T1000 (cell line): Measurements from ENCODE around the gene TMEM175.

Experiments used
- DNase-seq: peaks from one replicate; lab custom pipeline; 2025; ENCODE audit warnings: mixed read lengths; lab: John Stamatoyannopoulos, UW

TMEM175 gene

DNA sequence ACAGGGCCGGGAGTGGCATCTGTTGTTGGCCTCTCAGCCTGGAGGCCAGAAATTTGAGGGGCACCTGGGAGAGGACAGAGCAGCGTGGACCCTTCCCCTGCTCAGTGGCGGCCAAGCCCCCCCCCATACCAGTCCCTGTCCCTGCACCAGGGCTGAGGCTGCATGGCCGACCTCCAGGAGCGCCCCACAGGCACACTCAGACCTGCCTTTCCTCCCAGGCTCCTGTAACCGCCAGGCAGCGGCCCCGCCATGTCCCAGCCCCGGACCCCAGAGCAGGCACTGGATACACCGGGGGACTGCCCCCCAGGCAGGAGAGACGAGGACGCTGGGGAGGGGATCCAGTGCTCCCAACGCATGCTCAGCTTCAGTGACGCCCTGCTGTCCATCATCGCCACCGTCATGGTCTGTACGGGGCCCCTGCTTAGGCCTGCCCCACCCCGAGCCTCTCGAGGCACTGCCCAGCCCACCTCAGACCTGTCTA, 15.3 kb downstream of the TMEM175 start:
- DNase-seq: no peak

DNA sequence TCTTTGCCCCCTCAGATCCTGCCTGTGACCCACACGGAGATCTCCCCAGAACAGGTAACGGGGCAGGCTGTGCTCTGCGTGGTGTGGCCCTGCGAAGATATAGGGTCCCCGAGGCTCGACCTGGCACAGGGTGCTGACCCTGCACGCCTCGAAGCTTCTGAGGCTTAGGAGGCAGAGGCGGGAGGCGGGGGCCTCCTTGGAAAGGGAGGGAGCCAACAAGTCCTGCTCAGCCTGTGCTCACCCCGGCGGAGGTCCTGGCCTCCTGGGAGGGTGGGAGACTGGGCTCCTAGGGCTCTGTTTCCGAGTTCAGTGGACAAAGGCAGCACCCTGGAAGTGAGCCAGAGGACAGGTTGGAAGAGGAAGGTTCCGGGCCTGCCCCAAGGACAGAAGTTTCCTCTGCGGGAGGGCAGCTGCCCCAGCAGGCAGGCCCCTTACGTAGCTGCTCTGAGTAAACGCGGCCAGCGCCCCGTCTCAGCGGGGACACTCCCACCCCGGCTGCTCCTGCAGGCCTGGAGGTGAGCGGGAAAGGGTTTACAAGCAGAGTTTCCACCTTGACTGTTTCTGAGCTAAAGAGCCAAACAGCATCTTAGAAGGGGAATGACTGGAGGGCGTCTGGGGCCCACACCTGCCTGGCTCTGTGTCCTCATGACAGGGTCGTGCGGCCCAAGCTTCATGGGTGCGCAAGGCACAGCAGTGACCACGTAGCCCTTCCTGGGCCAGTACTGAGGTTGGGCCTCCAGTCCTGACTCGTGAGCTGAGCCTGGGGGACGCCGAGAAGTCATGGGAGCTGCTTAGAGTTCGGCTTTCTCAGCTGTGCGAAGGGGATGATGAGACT, 16.1 kb downstream of the TMEM175 start:
- DNase-seq: no peak

DNA sequence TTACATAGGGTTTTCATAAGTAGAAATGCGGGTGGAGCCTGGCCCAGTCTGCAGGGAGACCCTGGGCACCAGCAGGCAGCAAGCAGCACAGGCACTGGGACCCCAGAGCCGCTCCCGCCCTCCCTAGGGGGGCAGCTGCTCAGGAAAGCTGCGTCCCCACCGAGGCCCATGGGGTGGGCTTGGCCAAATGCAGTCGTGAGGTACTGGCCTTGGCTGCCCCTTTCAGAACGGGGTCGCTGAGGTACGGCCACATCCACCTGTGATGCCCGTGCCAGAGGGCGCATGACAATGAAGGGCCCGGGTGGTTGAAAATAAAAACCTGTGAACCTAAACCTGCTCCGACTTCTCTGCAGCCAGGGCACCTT, 16.7 kb downstream of the TMEM175 start:
- no peak for DNase-seq

DNA sequence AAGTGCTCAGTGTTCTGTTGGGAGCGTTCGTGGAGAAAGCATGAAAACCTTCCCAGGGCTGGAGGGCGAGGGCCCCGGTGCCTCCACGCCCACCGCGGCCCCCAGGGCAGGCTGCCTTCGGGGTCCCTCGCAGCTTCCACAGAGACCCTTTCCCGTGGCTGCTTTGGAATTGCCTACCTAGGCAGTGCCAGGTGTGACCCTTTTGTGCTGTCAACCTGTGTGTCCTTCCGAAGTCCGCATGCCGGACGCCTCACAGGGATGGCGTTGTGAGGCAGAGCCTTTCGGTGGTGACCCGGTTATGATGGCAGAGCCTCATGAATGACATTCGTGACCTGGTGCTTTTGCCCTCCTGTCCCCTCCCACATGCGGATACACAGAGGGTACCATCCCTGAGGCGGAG, 17.4 kb downstream of the TMEM175 start:
- no peak for DNase-seq

DNA sequence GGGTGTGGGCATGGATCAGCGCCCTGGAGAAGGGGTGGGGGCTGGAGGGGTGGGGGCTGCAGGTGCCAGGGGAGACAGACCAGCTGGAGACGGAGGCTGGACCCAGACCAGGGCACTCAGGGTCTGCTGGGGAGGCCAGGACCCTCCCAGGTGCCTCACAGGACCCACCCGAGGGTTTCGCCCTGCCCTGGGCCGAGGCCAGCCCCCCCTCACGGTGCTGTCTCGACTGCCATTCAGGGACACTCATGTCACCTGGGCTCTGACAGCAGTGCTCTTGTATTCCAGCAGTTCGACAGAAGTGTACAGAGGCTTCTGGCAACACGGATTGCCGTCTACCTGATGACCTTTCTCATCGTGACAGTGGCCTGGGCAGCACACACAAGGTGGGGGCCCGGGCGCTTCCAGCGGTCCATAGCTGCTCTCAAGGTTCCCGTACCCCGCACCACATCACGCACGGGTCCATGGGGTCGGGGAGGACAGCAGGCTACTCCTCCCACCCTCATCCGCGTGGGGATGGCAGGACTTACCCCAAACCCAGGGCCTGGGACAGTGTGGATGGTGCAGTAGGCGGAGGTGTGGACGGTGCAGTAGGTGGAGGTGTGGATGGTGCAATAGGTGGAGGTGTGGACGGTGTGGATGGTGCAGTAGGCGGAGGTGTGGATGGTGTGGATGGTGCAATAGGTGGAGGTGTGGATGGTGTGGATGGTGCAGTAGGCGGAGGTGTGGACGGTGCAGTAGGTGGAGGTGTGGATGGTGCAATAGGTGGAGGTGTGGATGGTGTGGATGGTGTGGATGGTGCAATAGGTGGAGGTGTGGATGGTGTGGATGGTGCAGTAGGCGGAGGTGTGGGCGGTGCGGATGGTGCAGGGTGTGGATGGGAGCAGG, 18.1 kb downstream of the TMEM175 start:
- no peak for DNase-seq

DNA sequence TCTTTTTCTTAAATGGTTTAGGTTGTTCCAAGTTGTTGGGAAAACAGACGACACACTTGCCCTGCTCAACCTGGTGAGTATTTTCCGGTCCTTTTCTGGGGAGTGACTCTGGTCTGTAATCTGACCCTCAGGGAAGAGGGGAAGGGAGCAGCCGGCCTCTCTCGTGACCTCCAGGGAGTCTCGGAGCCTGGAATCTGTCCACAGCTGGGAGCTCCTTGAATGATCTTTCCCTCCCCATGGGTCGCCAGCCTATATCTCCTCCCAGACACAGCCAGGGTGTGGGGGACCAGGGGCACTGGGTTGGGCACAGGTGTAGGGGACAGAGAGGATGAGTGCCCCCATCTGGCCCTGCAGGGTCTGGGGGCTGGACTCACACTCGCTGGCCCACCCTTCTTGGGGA, 18.9 kb downstream of the TMEM175 start:
- DNase-seq: no peak

DNA sequence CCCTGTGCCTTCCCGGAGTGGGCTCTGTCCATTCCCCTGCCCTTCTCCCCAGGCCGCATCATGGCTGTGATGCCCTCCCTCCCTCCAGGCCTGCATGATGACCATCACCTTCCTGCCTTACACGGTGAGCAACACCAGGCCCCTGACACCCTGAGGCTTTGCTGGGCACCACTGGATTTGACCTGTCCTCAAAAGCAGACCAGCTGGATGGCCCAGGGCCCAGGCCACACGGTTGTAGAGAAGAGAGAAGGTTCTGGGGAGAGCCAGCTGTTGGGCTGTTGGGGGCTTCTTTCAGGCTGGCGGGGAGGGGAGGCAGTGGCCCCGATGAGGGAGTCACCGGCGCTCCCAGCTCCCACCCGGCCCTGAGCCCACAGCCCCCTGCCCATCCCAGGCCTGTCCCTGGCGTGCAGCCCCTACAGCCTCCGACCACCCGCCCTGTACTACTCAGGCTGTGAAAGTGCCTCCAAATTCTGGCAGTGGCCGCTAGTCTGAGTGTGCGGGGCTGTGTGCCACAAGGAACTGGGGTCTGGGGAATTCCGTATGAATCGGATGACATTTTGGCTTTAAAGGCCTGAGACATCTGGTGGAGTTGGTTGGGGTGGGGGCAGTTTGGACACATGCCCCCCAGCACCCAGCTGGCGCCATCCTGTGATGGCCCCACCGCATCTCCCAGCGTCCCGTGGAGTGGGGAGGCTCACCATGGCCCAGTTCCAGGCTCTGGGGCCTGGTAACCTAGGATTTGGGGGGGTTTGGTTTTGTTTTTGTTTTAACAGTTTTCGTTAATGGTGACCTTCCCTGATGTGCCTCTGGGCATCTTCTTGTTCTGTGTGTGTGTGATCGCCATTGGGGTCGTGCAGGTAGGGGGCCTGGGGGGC, 19.6 kb downstream of the TMEM175 start:
- no peak for DNase-seq

DNA sequence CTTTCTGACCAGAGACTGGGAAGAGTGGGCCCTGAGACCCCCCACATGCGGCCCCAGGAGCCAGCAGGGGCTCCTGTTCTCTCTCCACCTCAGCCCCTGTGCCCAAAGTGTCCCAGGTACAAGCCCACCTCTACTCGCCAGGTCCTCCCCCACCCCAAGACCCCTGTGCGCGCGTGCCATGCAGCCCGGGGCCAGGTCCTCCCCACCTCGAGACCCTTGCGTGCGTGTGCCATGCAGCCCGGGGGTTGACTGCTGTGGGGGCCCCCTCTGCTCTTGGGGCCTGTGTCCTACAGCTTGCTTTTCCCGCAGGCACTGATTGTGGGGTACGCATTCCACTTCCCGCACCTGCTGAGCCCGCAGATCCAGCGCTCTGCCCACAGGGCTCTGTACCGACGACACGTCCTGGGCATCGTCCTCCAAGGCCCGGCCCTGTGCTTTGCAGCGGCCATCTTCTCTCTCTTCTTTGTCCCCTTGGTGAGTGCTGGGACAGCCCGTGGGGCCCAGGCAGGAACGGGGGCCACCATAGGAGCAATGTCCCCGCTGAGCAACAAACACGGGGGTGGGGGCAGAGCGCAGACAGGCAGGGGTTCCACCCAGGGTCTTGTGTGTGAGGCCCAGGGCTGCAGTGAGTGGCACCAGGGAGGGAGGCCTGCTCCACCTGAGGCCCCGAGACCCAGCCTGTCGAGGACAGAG, 20.8 kb downstream of the TMEM175 start:
- no peak for DNase-seq

DNA sequence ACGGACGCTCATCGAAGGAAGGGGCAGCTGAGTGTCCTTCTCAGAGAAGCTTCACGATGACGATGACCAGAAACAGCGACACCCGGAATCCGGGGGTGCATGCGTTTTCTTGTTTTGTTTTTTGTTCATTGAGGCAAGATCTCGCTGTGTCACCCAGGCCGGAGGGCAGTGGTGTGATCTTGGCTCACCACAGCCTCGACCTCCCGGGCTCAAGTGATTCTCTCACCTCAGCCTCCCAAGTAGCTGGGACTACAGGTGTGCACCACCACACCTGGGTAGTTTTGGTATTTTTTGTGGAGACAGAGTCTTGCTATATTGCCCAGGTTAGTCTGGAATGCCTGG, 21.3 kb downstream of the TMEM175 start:
- no peak for DNase-seq

DNA sequence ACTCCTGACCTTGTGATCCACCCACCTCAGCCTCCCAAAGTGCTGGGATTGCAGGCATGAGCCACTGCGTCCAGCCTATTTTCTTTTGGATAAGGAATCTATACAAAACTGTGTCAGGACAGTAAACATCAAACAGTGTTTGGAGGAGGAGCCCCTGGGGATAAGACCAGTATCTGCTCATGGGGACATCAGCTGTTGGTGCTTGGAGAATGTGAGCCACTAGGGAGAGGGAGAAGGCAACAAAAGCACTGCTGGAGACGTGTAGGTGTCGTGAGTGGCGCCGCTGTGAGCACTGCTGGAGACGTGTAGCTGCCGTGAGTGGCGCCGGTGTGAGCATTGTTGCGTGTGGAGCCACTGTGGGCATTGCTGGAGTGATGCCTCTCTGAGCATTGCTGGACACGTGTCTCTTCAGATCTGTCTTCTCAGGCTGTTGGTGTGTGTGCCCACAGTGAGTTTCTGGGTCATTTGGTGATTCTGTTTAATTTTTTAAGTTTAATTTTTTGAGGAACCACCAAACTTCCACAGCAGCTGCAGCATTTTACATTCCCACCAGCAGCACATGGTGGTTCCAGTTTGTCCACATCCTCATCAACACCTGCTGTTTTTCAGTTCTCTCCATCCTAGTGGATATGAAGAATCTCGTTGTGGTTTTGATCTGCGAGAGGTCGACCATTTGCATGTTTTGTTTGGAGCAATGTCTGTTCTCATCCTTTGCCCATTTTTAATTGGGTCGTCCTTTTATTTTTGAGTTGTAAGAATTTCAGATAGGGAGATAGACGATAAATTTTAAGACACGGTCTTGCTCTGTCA, 22.2 kb downstream of the TMEM175 start:
- no peak for DNase-seq

DNA sequence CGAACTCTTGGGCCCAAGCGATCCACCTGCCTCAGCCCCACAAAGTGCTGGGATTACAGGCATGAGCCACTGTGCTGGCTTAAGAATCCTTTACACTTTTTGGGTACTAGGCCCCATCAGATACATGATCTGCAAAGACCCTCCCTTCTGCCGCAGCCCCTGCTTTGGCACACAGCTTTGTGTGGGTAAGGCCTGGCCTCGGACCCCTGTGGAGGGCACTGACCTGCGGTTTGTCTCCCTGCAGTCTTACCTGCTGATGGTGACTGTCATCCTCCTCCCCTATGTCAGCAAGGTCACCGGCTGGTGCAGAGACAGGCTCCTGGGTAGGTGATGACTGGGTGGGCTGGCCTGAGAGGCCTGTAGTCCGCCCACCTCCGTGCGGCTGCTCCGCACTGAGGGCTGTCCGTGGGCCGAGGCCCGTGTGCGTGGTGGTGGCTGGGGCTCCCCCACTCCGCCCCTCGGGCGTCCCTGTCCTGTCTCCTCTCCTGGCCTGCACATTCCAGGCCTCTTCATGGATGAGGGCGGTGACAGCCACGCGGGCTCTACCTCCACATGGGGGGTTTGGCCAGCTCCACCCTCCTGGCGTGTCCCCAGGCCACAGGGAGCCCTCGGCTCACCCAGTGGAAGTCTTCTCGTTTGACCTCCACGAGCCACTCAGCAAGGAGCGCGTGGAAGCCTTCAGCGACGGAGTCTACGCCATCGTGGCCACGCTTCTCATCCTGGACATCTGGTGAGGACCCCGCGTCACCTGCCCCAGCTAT, 23.1 kb downstream of the TMEM175 start:
- DNase-seq: no peak

DNA sequence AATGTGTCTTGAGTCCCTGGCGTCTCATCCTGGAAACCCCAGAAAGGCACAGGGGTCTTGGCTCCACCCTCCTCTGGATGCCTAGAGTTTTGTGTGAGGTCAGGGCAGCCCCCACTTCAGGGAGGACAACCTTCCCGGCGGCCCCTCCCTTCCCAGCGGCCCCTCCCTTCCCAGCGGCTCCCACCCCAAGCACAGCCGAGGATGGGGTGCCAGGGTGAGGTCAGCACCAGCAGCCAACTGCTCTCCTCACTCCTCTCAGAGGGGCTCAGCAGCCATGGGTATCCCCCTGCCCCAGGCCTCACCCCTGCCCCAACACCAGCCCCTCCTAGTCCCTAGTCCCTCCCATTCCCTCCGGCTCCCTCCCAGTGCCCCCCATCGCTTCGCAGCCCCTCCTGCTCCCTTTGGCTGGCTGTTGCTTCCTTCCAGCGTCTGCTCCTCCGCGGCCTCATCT, 23.7 kb downstream of the TMEM175 start:
- no peak for DNase-seq

DNA sequence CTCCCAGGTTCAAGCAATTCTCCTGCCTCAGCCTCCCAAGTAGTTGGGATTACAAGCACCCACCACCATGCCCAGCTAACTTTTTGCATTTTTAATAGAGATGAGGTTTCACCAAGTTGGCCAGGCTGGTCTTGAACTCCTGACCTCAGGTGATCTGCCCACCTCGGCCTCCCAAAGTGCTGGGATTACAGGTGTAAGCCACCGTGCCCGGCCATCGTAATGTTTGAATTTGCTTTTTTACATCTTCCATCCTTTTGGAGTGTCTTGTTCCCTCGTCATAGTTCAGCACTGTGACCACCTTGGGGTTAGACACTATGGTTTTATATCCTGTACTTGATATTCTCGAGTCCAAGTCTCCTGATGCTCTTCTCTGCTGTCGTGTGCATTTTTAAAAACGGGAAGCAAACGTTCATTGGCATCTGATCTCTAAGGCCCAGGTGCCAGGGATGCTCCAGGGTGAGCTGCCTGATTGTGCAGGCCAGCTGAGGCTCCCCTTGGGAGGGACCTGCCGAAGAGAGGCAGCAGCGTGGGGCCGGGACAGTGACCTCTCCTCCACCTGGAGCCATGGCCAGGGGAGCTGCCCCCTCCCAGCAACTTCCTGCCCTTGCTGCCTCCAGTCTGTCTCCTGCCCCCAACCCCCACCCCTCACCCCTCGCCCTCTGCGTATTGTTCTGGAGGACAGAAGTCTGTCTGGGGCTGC, 24.4 kb downstream of the TMEM175 start:
- DNase-seq: no peak

DNA sequence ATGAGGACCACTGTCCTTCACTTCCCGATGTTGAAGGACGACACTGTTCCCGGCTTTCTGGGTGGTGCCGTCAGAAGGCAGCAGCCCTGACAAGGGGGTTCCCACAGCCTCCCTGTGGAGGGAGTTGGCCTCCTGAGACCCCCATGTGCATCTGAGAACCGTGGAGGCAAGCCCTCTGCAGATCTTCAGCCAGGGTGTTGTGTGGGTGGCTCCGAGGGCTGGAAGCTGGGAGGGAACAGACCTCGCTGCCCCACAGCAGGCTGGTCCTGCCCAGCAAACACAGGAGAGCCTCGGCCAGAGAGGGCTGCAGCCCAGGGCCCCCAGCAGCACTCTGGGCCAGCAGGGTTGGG, 24.9 kb downstream of the TMEM175 start:
- no peak for DNase-seq

DNA sequence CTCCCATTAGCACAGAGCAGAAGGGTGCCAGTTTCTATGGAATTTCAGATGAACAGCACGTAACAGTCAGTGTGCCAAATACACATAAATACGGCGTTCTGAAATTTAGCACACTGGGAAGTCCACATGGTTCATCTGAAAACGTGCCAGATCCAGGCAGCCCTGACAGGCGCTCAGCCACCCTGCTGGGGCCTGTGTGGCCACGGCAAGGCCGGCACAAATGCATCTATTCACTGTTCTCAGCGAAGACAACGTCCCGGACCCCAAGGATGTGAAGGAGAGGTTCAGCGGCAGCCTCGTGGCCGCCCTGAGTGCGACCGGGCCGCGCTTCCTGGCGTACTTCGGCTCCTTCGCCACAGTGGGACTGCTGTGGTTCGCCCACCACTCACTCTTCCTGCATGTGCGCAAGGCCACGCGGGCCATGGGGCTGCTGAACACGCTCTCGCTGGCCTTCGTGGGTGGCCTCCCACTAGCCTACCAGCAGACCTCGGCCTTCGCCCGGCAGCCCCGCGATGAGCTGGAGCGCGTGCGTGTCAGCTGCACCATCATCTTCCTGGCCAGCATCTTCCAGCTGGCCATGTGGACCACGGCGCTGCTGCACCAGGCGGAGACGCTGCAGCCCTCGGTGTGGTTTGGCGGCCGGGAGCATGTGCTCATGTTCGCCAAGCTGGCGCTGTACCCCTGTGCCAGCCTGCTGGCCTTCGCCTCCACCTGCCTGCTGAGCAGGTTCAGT, 25.5 kb downstream of the TMEM175 start:
- no peak for DNase-seq

DNA sequence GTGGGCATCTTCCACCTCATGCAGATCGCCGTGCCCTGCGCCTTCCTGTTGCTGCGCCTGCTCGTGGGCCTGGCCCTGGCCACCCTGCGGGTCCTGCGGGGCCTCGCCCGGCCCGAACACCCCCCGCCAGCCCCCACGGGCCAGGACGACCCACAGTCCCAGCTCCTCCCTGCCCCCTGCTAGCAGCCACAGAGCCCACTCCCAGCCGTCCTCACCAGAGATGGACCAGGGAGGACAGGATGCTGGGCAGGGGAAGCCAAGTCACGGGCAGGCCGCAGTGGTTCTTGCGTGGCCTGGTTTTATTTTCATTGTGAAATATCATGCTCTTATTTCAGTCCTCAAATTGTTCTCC, 26.0 kb downstream of the TMEM175 start:
- DNase-seq: no peak

DNA sequence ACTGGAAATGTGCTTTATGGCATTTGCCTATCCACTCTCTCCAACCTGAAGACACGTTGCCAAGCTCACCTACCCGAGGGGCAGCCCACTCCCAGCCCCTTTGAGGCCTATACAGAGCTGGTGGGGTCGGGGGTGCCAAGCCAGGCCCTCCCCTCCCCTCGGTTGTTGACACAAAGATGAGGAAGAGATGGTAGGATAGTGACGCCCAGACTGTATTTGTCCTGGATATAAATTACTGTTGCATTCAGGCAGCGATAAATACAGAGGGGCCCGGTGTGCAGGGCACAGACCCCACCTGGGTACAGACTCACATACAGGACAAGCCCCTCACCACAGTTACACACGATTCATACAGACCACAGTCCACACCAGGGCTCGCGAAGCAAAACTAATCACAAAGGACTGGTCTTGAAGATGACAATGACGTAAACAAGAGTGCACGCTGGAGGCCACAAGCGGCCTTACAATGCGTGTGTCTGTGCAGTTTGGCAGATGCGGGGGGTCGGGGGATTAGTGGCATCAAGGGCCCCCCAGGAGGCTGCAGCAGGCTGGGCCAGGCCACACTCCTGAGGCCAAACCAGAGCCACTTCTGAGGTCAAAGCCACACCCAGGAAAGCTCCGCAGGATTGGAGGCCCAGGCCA, 26.6 kb downstream of the TMEM175 start:
- no peak for DNase-seq
